Measurements from ENCODE around the gene ADAT3.
A peak's percentile ranks its signal among the peaks of the same experiment; 100 is the strongest.

The ADAT3 gene

DNA sequence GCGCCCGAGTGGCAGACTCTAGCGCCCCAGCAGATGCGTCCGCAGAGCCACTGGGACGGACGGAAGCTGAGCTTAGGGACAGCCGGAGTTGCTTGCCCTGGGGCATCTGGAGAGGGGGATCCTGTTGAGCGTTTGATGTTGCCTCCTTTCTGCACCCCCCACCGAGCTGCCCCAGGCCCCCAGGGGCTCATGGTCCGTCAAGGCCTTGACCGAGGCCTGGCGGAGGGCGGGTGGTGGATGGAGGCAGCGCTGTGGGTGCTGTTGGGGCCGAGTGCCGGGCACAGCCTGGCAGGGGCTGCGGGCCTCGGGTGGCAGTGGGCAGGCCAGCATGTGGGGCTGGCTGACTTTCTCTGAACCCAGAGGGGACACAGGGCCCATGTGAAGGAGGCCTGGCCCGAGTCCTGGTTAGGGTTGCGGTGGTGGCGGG lies 38.5 kb downstream of the ADAT3 start:
- no peak for DNase-seq

DNA sequence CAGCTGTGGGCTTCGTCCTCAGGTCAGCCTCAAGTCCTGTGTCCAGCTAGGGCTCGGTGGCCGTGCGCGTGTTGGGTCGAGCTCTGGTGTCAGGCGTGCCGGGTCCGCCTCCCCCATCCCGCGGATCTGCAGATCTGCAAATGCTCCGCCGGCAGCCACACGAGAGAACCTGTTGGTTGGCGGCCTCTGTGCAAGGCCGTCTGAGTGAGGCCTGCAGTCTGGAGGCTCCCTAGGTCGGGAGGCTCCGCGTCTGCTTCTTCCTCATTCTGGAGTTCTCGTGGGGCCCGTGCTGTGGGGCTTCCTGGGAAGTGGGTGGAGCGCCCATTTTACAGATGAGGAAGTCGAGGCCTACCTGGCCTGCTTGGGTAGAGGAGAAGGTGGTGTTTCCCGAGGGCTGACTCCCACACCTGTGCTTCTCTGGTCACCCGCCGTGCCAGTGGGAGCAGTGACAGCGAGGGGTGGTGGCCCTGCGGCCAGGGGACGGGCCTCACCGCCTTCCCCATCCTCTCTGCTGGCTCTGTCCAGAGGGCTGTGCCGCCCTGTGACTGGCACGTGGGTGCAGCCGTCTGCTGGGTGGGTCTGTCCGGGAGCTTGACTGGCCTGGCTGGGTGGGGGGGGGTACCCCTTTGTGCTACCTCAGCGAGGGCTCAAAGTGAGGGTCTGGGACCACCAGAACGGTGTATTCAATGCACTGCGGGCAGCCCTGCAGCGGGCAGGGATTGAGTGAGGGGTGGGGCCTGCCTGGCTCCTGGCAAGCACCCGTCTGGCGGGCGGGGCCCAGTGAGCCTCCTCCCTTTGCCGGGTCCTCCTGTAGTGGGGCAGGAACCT lies 39.1 kb downstream of the ADAT3 start:
- peak; percentile 12 to 25 for DNase-seq

DNA sequence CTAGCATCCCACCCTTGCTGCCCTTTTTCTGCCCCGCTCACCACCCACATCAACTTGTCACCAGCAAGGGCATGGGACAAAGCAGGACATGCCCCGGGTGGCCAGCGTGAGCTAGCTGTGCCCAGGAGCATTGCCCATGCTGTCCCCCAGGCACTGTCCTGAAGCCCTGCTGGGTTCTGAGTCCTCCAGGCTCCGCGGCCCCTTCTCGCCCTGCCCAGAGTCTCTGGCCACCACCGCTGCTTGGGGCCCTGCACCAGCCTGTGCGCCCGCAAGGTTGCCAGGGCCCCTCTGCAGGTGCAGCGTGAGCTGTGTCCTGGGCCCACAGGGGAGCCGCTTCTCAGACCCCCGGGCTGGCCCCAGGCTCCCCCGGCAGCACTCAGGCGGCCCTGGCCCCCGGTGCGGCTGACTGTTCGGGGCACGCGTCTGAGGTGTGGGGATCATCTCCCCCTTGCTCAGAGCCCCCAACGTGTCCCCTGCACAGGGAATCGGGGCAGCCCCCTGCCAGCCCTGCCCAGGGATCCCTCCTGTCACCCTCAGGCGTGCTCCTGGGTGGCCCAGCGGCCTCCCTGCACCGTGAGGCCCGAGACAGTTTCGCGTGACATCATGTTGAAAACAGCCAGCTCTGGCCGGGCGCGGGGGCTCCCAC lies 39.8 kb downstream of the ADAT3 start:
- no peak for DNase-seq

DNA sequence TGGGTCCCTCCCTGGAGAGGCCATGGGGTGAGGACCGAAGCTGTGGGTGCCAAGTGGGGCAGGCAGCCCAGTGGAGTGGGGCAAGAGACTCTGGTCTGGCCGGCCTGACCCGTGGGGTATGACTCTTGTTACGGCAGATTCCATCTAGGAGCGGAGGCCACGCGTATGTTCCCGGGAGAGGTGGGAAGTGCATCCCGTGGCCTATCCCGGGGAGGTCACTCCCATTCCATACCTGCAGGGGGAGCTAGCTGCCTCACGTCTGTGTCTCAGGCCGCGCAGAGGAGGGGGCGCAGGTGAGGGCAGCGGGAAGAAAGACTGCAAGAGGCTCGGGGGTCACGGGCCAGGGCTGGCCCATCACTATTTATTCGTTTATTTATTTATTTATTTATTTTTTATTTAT lies 40.7 kb downstream of the ADAT3 start:
- no peak for DNase-seq

DNA sequence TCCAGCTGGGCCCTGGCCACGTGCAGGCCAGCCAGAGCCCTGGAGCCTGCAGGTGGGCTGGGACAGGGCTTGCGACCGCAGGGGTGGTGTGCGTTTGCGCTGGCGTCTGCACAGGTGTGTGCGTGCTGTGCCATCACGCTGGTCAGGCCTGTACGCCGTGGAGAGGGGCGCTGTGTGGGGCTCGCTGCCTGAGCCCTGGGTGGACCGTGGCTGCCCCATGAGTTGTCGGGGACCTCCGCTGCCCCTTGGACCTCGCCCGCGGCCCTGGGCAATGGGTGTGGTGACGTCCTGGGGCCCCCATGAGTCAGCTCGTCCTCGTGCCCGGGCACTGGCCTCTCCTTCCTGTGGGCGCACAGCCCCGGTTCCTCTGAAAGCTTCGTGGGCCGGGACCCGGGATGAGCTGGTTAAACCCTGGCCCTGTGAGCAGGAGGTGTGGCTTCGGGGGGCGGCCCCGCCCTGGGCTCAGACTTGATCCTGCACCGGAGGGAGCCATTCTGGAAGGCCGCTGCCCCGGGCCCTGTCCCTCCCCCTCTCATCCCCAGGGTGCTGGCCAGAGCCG lies 42.5 kb downstream of the ADAT3 start:
- DNase-seq = no peak

DNA sequence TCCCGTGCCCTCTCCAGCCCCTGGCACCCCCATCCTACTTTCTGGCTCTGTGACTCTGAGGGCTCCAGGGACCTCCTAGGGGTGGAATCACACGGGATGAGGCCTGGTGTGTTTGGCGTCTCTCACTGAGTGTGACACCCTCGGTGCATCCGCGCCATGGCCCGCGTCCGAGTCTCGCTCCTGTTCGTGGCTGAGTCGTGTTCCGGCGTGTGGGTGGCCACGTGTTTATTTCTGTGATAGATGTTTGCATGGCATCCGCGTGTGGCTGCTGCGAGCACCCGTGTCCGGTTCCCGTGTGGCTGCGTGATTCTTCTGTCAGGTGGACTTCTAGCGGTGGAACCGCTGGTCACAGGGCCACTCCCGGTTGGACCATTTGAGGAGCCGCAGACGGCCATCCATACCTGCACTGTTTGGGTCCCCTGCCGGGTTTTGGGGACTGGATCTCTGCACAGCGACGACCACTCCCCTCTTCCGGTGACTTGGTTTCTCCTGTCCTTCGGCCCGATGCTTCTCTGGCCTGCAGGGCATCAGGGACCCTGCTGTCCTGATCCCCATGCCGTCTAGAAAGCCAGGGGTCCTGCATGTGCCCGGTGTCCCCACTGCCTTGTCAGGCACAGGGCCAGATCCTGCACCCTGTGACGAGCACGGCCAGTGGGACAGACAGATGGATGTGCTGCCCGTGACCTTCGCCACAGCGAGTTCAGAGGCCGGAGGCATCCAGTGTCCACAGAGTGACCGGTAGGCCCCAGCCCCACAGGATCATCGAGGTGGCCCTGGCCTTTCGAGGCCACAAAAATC lies 44.3 kb downstream of the ADAT3 start:
- DNase-seq = no peak

DNA sequence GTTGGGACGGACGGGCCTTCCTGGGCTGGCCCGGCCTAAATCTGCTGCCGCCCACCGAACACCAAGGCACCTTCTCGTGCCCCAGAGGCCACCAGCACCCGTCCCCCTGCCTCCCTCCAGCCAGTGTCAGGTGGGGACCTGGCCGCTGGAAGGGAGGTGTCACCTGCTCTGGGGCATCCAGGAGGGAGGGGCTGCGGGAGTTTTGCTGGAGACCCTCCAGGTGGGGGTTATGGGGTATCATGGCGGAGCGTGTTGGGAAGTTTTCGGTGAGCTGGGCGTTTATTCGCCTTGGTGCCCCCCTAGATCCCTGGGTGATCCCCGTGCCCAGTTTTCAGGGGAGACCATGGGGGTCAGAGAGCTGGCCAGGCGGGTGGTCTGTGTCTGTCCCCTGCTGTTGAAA lies 45.4 kb downstream of the ADAT3 start:
- DNase-seq = no peak

- DNase-seq = no peak
Observed at GRCh38 chr19:1952635-1953034, 47.4 kb downstream of the ADAT3 start.

DNA sequence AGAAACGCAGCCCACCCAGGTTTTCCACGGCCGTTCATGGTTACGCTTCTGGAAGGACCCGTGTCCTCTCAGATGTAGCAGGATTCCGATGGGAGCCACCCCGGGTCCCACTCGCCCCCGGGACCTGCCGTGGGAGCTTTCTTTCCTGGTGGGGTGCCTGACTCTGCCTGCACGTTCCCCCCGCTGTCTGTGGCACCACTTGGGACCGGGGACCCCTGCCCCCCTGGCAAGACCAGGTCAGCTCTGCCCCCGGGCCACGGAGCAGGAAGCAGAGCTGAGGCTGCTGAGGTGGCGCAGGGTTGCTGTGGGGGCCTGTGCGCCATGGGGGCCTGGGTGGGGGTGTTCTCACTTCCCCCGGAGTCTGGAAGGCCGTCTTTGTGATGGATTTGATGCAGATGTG lies 47.8 kb downstream of the ADAT3 start:
- DNase-seq = no peak

GRCh38 chr19:1953441-1954094 lies 48.4 kb downstream of the ADAT3 start:
- DNase-seq = no peak

DNA sequence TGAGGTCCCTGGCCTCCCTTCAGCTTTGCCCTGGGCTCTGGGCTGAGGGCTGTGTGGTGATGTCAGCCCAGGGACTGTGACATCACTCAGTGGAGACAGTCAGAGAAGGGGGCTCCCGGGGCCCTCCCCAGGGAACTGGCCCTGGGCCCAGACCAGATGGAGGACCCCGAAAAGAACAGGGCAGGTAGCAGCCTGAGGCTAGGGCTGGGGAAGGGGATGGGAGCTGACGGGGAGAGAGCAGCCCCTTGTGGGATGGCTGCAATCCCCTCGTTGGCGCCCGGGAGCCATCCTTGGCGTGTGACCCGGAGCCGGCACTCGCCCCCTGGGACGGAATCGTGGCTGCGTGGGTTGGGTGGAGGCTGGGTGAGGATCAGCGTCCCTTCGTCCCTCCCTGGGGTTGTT lies 49.3 kb downstream of the ADAT3 start:
- DNase-seq = no peak

GRCh38 chr19:1955171-1956121 lies 50.2 kb downstream of the ADAT3 start:
- DNase-seq = no peak

- DNase-seq = no peak
Observed at GRCh38 chr19:1956122-1956494, 50.9 kb downstream of the ADAT3 start.

DNA sequence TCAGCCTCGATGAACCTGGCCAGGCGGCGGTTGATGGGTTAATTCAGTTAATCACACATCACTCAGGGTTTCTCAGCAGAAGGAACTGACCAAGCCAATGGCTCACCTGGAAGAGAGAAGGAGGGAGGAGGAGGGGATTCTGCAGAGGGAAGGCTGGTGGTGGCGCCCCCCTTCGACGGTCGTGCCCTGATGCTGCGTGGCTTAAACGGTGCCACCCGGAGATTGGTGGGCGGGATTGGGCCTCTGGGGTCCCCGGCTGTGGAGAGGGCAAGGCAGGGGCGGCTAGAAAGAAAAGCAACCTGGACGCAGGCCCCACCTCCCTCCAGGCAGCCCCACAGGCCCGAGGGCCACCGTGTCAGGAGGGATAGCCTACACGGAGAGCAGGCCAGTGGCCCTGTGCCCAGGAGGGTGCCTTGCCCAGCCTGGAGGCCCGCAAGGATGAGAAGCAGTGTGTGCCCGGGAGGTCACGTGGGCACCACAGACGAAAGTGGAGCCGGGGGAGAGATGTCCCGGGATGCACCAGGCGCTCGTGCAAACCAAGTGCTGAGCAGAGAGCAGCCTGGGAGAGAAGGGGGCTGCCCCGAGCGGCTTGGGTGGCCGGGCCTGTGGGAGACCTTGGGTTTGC lies 51.8 kb downstream of the ADAT3 start:
- no peak for DNase-seq

DNA sequence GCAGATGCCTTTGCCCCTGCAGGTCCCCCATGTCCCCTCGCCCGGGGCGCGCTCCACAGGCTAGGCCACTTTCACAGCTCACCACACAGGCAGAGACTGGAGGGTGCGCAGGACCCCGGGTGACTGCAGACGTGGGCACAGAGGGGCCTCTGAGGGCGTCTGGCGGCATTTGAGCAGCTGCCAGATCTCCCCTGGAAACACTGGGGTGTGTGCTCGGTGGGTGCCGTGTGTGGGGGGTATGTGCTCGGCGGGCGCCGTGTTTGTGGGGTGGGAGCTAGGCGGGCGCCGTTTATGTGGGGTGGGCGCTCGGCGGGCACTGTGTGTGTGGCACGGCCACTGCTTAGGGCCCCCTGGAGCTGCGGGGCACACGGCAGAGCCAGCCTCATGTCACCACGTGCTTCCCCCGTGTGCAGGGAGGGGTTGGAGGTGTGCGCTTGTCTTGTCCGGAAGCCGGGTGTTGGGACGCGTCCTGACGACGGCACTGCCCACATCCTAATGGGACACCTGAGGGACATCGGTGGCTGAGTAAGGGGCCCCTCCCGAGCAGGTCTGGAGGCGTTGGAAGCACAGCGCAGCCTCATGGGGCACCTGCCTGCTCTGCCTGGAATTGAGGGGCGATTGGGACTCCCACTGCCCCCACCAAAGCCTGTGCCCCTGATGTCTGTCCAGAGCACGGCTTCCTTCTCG lies 52.5 kb downstream of the ADAT3 start:
- DNase-seq = no peak

- DNase-seq = no peak
Observed at GRCh38 chr19:1959928-1960589, 54.9 kb downstream of the ADAT3 start.

DNA sequence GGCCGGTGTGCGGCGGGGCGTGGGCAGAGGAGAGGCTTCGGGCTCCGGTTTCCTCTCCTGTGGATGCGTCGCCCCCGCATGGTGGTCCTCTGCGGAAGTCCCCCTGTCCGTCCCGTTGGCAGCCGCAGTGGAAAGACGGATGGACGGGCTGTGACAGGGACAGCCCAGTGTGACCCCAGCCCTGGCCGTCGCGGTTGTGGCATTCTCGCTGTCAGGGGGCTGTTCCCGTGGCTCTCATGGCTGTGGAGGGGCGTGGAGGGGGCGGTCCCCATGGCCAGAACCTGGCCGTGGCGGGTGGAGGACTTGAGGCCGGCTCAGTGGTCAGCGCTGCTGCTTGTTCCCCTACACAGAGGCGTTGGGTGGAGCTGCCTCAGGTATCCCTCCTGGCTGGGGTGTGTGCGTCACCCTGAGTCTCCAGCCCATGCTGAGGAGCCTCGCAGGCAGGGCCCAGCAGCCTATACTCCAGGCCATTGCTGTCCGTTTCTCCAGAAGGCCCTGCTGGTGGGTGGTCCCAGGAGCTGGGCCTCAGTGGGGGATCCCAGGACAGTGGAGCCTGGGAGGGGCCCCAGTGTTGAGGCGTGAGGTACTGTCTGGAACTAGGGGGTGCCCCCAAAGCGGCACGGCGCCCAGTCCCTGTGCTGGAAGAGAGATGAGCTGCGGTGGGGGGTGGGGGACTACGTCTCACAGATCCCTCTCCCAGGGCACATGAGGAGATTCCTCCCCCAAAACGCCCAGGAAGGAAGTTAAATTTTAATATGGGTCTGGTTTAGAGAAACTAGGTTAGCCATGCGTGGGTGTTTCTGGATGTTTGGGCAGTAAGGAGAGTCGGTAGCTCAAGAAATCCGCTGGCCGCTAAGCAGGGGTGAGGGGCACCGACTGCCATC lies 56.0 kb downstream of the ADAT3 start:
- DNase-seq = no peak

- DNase-seq = no peak
Observed at GRCh38 chr19:1962674-1963073, 57.5 kb downstream of the ADAT3 start.

Measured in AML-193 (cell line).